Endothelial cell of umbilical vein (primary cell): ENCODE measurements around the gene CGRRF1. TPM values are rescaled to one million over a fixed set of nuclear protein-coding genes. Genes with fewer than 3 reads are reported as not detected.

Experiments used
- BruUV-seq: library from RNA; stranded (reverse); fragments of 400-500 nt; replicated peaks from 2 replicates; lab custom pipeline; 2021; lab: Mats Ljungman, UMichigan
- CTCF ChIA-PET: fragments of 300-600, 350-600 bp; sonication (Branson Sonifier 250); formaldehyde crosslinking; loops from one replicate; lab custom pipeline; 2021; ENCODE audit warnings: antibody characterized with exemption, inconsistent platforms; lab: Charles Lee
- POLR2A ChIA-PET: fragments of 300-600, 350-600 bp; sonication (Branson Sonifier 250); formaldehyde crosslinking; loops from one replicate; lab custom pipeline; 2021; ENCODE audit warnings: antibody characterized with exemption, inconsistent platforms; lab: Charles Lee
- DNase-seq: peaks from one replicate; pipeline ENCODE4 v3.0.0-alpha.2; 2011; ENCODE audit warnings: low read depth, low spot score
- FAIRE-seq: peaks from 2 replicates; lab custom pipeline; 2011; peaks lifted over from hg19 to GRCh38; lab: Jason Lieb, UNC
- H2AFZ ChIP-seq: 2 replicates; pipeline ENCODE4 v1.6.0; 2012; ENCODE audit warnings: low read depth, low read length, control low read depth, inconsistent platforms
- H3K27ac ChIP-seq: 2 replicates; pipeline ENCODE4 v1.5.1; 2011; ENCODE audit warnings: low read depth, mild to moderate bottlenecking, control low read depth, low read length, moderate library complexity; ENCODE audit not compliant: insufficient read depth
- H3K27me3 ChIP-seq, 2 experiments: 2 replicates each; pipeline versions ENCODE4 v1.6.0 to v1.6.1; 2011; ENCODE audit warnings: low read length in 2 of 2, mixed read lengths in 1 of 2; ENCODE audit not compliant: control insufficient read depth in 2 of 2, insufficient read depth in 2 of 2
- H3K36me3 ChIP-seq, 2 experiments: 2 replicates in 1 of 2; 3 replicates in 1 of 2; pipeline ENCODE4 v1.5.1; 2011; ENCODE audit warnings: low read length in 2 of 2, mild to moderate bottlenecking in 1 of 2, moderate library complexity in 1 of 2; ENCODE audit not compliant: control insufficient read depth in 2 of 2, insufficient read depth in 2 of 2; ENCODE audit errors: extremely low read depth in 1 of 2
- H3K4me1 ChIP-seq: 3 replicates; pipeline ENCODE4 v1.5.1; 2011; ENCODE audit warnings: mild to moderate bottlenecking, low read length; ENCODE audit not compliant: control insufficient read depth, insufficient read depth; ENCODE audit errors: extremely low read depth
- H3K4me2 ChIP-seq: 2 replicates; pipeline ENCODE4 v1.6.1; 2011; ENCODE audit warnings: low read length, control low read depth, mixed read lengths; ENCODE audit not compliant: insufficient read depth
- H3K4me3 ChIP-seq, 3 experiments: fragments of 200-600 bp in 1 of 3; sonication (generic), shearing (Covaris generic) in 1 of 3; replicated peaks in 1 of 3; 2 replicates each; pipeline ENCODE4 v1.5.1; 2011 to 2016; ENCODE audit warnings: control low read depth in 3 of 3, low read length in 3 of 3, mild to moderate bottlenecking in 2 of 3, inconsistent platforms in 1 of 3, low read depth in 1 of 3, moderate library complexity in 1 of 3; ENCODE audit not compliant: insufficient read depth in 1 of 3
- H3K79me2 ChIP-seq: 2 replicates; pipeline ENCODE4 v1.6.0; 2012; ENCODE audit warnings: low read length, inconsistent platforms; ENCODE audit not compliant: control insufficient read depth, insufficient read depth
- H3K9ac ChIP-seq: replicated peaks from 2 replicates; pipeline ENCODE3; 2011; ENCODE audit warnings: low read length, control low read depth; ENCODE audit not compliant: insufficient read depth; ENCODE audit errors: extremely low read depth
- H3K9me1 ChIP-seq: replicated peaks from 3 replicates; pipeline ENCODE4 v1.6.0; 2011; ENCODE audit warnings: mild to moderate bottlenecking, low read length; ENCODE audit not compliant: control insufficient read depth, insufficient read depth; ENCODE audit errors: extremely low read depth
- H3K9me3 ChIP-seq: replicated peaks from 2 replicates; pipeline ENCODE4 v1.5.1; 2012; ENCODE audit warnings: low read length, inconsistent platforms; ENCODE audit not compliant: control insufficient read depth, insufficient read depth
- H4K20me1 ChIP-seq: replicated peaks from 2 replicates; pipeline ENCODE3; 2011; ENCODE audit warnings: mild to moderate bottlenecking, low read length; ENCODE audit not compliant: control insufficient read depth, insufficient read depth; ENCODE audit errors: extremely low read depth
- CTCF ChIP-seq, 2 donors: IDR thresholded peaks; 1 replicate in 1 of 2; 2 replicates in 1 of 2; pipeline ENCODE4 v1.5.1; 2011; ENCODE audit warnings: low read length in 2 of 2, mild to moderate bottlenecking in 2 of 2, moderate library complexity in 2 of 2, control low read depth in 1 of 2, inconsistent platforms in 1 of 2, low read depth in 1 of 2; ENCODE audit not compliant: insufficient read depth in 1 of 2; ENCODE audit errors: extremely low read depth in 1 of 2
- EZH2 ChIP-seq: IDR thresholded peaks from 2 replicates; pipeline ENCODE4 v1.6.1; 2012; ENCODE audit warnings: borderline replicate concordance, low read depth, mild to moderate bottlenecking, moderate library complexity, low read length, inconsistent platforms; ENCODE audit not compliant: severe bottlenecking
- FOS ChIP-seq: IDR thresholded peaks from 2 replicates; pipeline ENCODE4 v1.6.1; 2011; ENCODE audit warnings: mild to moderate bottlenecking, low read length, moderate library complexity, borderline replicate concordance; ENCODE audit not compliant: insufficient read depth
- GATA2 ChIP-seq: IDR thresholded peaks from 2 replicates; pipeline ENCODE4 v1.7.0; 2011; ENCODE audit warnings: low read depth, mild to moderate bottlenecking, moderate library complexity, mixed read lengths, low read length; ENCODE audit not compliant: insufficient read length, insufficient read depth
- JUN ChIP-seq: IDR thresholded peaks from 2 replicates; pipeline ENCODE4 v1.6.1; 2011; ENCODE audit warnings: borderline replicate concordance, low read depth; ENCODE audit not compliant: insufficient read length, insufficient read depth
- MAX ChIP-seq: IDR thresholded peaks from 2 replicates; pipeline ENCODE4 v1.6.1; 2011; ENCODE audit not compliant: insufficient read depth, insufficient read length
- MYC ChIP-seq: IDR thresholded peaks from one replicate; pipeline ENCODE4 v1.6.1; 2011; ENCODE audit warnings: mild to moderate bottlenecking, low read depth, low read length
- POLR2A ChIP-seq: IDR thresholded peaks from 2 replicates; pipeline ENCODE4 v1.6.1; 2012; ENCODE audit warnings: low read depth, mild to moderate bottlenecking, control low read depth, low read length
- POLR2AphosphoS5 ChIP-seq: IDR thresholded peaks from 2 replicates; pipeline ENCODE4 v1.6.1; 2012; ENCODE audit warnings: low read depth, mild to moderate bottlenecking, control low read depth, low read length, moderate library complexity; ENCODE audit not compliant: insufficient read depth
- dilution Hi-C: fragments of 300-500 bp; cut with MboI; formaldehyde crosslinking; loops from one replicate; pipeline ENCODE4 v1.15.0; 2019; ENCODE audit warnings: low sequenced_read_pairs; ENCODE audit not compliant: extremely low pct_ligation_motif_present
- intact Hi-C: fragments of 100-400 bp; cut with micrococcal nuclease; formaldehyde crosslinking; loops from one replicate; pipeline ENCODE4 v1.10.0; 2022
- polyA plus RNA-seq, 4 experiments: library from polyadenylated mRNA; depleted of rRNA in 3 of 4; stranded (reverse) in 3 of 4; unstranded in 1 of 4; fragments of >200 nt; gene quantifications; 2 replicates each; pipeline versions ENCODE4 v1.2.1 to v1.2.3, GENCODE V29; 2011 to 2012; ENCODE audit warnings: missing spikeins in 1 of 4
- total RNA-seq: library from RNA; stranded (reverse); gene quantifications from 2 replicates; pipeline ENCODE4 v1.2.3, GENCODE V29; 2021

CGRRF1 gene
- total and polyA plus RNA-seq, 2 donors (not counting 3 experiments of a cell fraction or from before 2014, with no cell fraction given) = 6.6 to 15.7 TPM

- peaks cover 2 to 3% of the 10 kb centered on the region in 2 experiments for H3K27me3 ChIP-seq
- no TSS peak for BruUV-seq
- H3K36me3 ChIP-seq = no peaks in the 10 kb centered on the region
- TF ChIP-seq JUN (no peak), CTCF (IDR thresholded peaks at IDR 0.05; ENCODE audit: extremely low read depth in 1 of 2, insufficient read depth in 1 of 2, low read depth in 1 of 2, low read length in 2 of 2) (peak; percentile 5 to 6)
- DNase-seq (no peak), FAIRE-seq (no peak)
- CTCF ChIA-PET = interaction anchor here (2.0 kb wide), 1 partner anchor 46 kb away, joined by 5 read pairs; the partner anchor contains the start of gene CGRRF1
- no peaks in the 10 kb centered on the region for H3K4me1 ChIP-seq
- no peak overlapping the region for H3K4me3 ChIP-seq
- dilution Hi-C loops = no loop called here
- no peak overlapping the region for H3K4me2 ChIP-seq
- no peak overlapping the region for H2AFZ ChIP-seq
- H3K9me1 ChIP-seq = no peaks in the 10 kb centered on the region
- intact Hi-C loops = loop anchor here (2.0 kb wide), 1 partner anchor 249 kb away; no protein-coding TSS in a partner anchor
- no peak overlapping the region for H3K27ac ChIP-seq
- no peaks in the 10 kb centered on the region for H4K20me1 ChIP-seq
- POLR2A ChIA-PET = no interaction called here
- H3K79me2 ChIP-seq = no peaks in the 10 kb centered on the region
- H3K9ac ChIP-seq = no peak overlapping the region
- H3K9me3 ChIP-seq = no peaks in the 10 kb centered on the region
Observed at GRCh38 chr14:54555651-54556050, 45.9 kb downstream of the CGRRF1 start.

- TF ChIP-seq FOS = no peak
- no peak for TF ChIP-seq GATA2
- no peak for TF ChIP-seq EZH2
- no peak for TF ChIP-seq POLR2A
- TF ChIP-seq POLR2AphosphoS5 = no peak
- TF ChIP-seq JUN = no peak
- TF ChIP-seq MAX = no peak
- TF ChIP-seq MYC = no peak
- intact Hi-C loops (no loop called here), dilution Hi-C loops (no loop called here)
- H3K27me3 ChIP-seq = peaks cover 2 to 3% of the 10 kb centered on the region in 2 experiments
- no TSS peak for BruUV-seq
- H3K27ac ChIP-seq = no peak overlapping the region
- no peaks in the 10 kb centered on the region for H3K9me1 ChIP-seq
- FAIRE-seq = no peak
- no peaks in the 10 kb centered on the region for H4K20me1 ChIP-seq
- ChIA-PET CTCF (interaction anchor here (0.9 to 3.0 kb wide), 4 partner anchors 12 to 425 kb away, joined by 3 to 24 read pairs (median 4); no protein-coding TSS in a partner anchor), POLR2A (no interaction called here)
- no peak overlapping the region for H3K4me2 ChIP-seq
- no peaks in the 10 kb centered on the region for H3K9me3 ChIP-seq
- H3K4me1 ChIP-seq = no peaks in the 10 kb centered on the region
- H3K79me2 ChIP-seq = no peaks in the 10 kb centered on the region
- H3K36me3 ChIP-seq = no peaks in the 10 kb centered on the region
- no peak for DNase-seq
- no peak overlapping the region for H3K9ac ChIP-seq
- H2AFZ ChIP-seq = no peak overlapping the region
- no peak overlapping the region for H3K4me3 ChIP-seq
Observed at GRCh38 chr14:54556535-54556934, 46.8 kb downstream of the CGRRF1 start.
